ENCODE data around the gene TPSD1.

DNA sequence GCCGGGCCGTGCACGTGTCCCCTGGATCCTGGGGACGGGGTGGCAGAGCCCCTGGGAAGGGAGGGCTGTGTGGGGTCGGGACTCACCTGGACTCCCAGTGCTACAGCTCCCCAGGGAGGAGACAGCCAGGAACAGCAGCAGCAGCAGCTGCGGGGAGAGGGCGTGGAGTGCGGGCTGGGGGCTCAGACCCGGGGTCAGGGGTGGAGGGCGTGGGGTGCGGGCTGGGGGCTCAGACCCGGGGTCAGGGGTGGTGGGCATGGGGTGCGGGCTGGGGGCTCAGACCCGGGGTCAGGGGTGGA, 20.7 kb downstream of the TPSD1 start:
- TF ChIP-seq POLR2AphosphoS5 (IDR thresholded peaks at IDR 0.05) = no peak
- TF ChIP-seq, protein P1, sequence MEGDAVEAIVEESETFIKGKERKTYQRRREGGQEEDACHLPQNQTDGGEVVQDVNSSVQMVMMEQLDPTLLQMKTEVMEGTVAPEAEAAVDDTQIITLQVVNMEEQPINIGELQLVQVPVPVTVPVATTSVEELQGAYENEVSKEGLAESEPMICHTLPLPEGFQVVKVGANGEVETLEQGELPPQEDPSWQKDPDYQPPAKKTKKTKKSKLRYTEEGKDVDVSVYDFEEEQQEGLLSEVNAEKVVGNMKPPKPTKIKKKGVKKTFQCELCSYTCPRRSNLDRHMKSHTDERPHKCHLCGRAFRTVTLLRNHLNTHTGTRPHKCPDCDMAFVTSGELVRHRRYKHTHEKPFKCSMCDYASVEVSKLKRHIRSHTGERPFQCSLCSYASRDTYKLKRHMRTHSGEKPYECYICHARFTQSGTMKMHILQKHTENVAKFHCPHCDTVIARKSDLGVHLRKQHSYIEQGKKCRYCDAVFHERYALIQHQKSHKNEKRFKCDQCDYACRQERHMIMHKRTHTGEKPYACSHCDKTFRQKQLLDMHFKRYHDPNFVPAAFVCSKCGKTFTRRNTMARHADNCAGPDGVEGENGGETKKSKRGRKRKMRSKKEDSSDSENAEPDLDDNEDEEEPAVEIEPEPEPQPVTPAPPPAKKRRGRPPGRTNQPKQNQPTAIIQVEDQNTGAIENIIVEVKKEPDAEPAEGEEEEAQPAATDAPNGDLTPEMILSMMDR (IDR thresholded peaks at IDR 0.05) = no peak
- no peak for TF ChIP-seq POLR2A (IDR thresholded peaks at IDR 0.05)

Measured in stomach (tissue), 4 donors.